WTC11 (cell line): ENCODE results near the gene POTEH. TPM values are rescaled to one million over a fixed set of nuclear protein-coding genes. Genes with fewer than 3 reads are reported as not detected.
"Not testable (repeated sequence)": the region's sequence is repeated elsewhere in the genome, so short reads cannot be mapped to it uniquely, and the experiment has no call there.

Experiments
- ATAC-seq: fragments of 200-7000 bp; cut with Tn5 transposase; 2 replicates; pipeline ENCODE4 v1.10.0; 2021; ENCODE audit warnings: mild to moderate bottlenecking, moderate library complexity
- CTCF ChIA-PET: fragments of 300-600 bp; sonication (Branson Sonifier 250); formaldehyde crosslinking; loops from one replicate; lab custom pipeline; 2021; ENCODE audit warnings: antibody characterized with exemption; lab: Charles Lee
- POLR2A ChIA-PET: fragments of 350-600 bp; sonication (Branson Sonifier 250); formaldehyde crosslinking; loops from one replicate; lab custom pipeline; 2021; ENCODE audit warnings: antibody characterized with exemption; lab: Charles Lee
- DNase-seq: peaks from one replicate; pipeline ENCODE4 v3.0.0; 2021; ENCODE audit warnings: low spot score
- H3K27ac Mint-ChIP-seq: 2 replicates; pipeline ENCODE4 v1.8.0; 2021; ENCODE audit warnings: mixed read lengths
- H3K27me3 Mint-ChIP-seq: 2 replicates; pipeline ENCODE4 v1.8.0; 2021; ENCODE audit warnings: low read depth, mild to moderate bottlenecking, moderate library complexity, mixed read lengths
- H3K36me3 Mint-ChIP-seq: 2 replicates; pipeline ENCODE4 v1.8.0; 2021; ENCODE audit warnings: mixed read lengths
- H3K4me1 Mint-ChIP-seq: 2 replicates; pipeline ENCODE4 v1.8.0; 2022; ENCODE audit warnings: mixed read lengths
- H3K4me3 Mint-ChIP-seq: 2 replicates; pipeline ENCODE4 v1.8.0; 2021; ENCODE audit warnings: mild to moderate bottlenecking, moderate library complexity, mixed read lengths
- H3K9me3 Mint-ChIP-seq: 2 replicates; pipeline ENCODE4 v1.8.0; 2021; ENCODE audit warnings: mixed read lengths
- total RNA-seq: library from RNA; stranded (reverse); gene quantifications from 3 replicates; pipeline ENCODE4 v1.2.3, GENCODE V29; 2021

POTEH gene
- total RNA-seq, 1 experiment from 2014 or later: not detected

GRCh38 chr22:15687086-15687485 lies 2.7 kb upstream of the POTEH start:
- H3K9me3 Mint-ChIP-seq, H3K4me3 Mint-ChIP-seq, H3K4me1 Mint-ChIP-seq, H3K27ac Mint-ChIP-seq, ATAC-seq, H3K27me3 Mint-ChIP-seq, H3K36me3 Mint-ChIP-seq, POLR2A ChIA-PET, DNase-seq, CTCF ChIA-PET: not testable (repeated sequence)

DNA sequence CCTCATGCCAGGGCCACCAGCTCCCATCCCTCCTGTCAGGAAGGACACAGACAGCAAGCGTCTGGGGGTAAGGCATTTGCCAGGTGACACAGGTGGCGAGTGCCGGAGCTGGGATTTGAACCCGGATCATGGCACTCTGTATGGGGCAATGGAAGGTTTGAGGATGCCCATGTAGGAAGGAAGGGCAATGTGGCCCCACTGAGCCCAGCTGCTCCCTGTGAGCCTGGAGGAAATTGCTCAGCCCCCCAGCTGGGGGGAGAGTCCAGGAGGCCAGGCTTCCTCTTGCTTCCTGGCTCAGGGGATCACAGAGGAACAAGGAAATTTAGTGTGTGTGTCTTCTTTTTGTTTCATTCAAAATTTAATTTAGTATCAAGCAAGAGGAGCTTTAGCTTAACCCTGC lies 2.1 kb upstream of the POTEH start:
- H3K4me1 Mint-ChIP-seq, H3K36me3 Mint-ChIP-seq, H3K4me3 Mint-ChIP-seq, POLR2A ChIA-PET, DNase-seq, CTCF ChIA-PET, ATAC-seq, H3K9me3 Mint-ChIP-seq, H3K27ac Mint-ChIP-seq, H3K27me3 Mint-ChIP-seq: not testable (repeated sequence)

GRCh38 chr22:15688090-15688489 lies 1.7 kb upstream of the POTEH start:
- POLR2A ChIA-PET, H3K4me3 Mint-ChIP-seq, H3K27me3 Mint-ChIP-seq: not testable (repeated sequence)

GRCh38 chr22:15689012-15689748 lies 646 bp upstream of the POTEH start:
- H3K4me3 Mint-ChIP-seq, ATAC-seq, H3K4me1 Mint-ChIP-seq, H3K9me3 Mint-ChIP-seq, H3K27me3 Mint-ChIP-seq, H3K27ac Mint-ChIP-seq, POLR2A ChIA-PET, H3K36me3 Mint-ChIP-seq, CTCF ChIA-PET: not testable (repeated sequence)
- peak; percentile 8 for DNase-seq

More at GRCh38 chr22:15688090-15688489, 1.7 kb upstream of the POTEH start:
- CTCF ChIA-PET, H3K36me3 Mint-ChIP-seq, H3K27ac Mint-ChIP-seq, ATAC-seq, H3K9me3 Mint-ChIP-seq, H3K4me1 Mint-ChIP-seq, DNase-seq: not testable (repeated sequence)

DNA sequence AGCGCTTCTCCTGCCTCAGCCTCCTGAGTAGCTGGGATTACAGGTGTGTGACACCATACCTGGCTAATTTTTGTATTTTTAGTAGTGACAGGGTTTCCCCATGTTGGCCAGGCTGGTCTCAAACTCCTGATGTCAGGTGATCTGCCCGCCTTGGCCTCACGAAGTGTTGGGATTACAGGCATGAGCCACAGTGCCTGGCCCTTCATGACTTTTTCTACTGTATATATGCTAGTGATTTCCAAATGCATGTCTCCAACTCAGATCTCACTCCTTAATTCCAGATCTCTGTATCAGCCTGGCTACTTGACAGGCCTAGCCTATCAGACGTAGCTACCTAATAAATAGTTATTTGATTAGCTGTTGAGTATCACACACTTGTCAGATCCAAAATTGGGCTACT lies 23.8 kb downstream of the POTEH start:
- H3K4me1 Mint-ChIP-seq, CTCF ChIA-PET, ATAC-seq, H3K27me3 Mint-ChIP-seq, H3K9me3 Mint-ChIP-seq, POLR2A ChIA-PET, H3K27ac Mint-ChIP-seq, H3K36me3 Mint-ChIP-seq, H3K4me3 Mint-ChIP-seq, DNase-seq: not testable (repeated sequence)

DNA sequence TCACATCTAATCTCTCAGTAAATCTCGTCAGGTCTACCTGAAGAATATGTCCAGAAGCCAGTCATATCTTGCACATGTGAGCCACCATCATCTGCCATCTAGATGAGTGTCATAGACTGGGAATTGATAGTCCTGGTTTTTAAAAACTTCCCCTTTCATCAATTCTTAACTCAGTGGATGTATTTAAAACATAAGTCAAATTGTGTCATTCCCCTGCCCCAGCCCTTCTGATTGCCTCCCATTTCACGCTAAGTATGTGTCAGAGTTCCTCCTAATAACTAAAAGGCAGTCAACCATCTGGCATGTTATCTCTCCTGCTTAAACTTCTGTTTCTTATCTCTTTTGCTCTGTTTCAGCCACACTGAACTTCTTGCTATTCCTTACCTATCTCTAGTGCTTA lies 24.3 kb downstream of the POTEH start:
- H3K4me1 Mint-ChIP-seq, ATAC-seq, CTCF ChIA-PET, H3K4me3 Mint-ChIP-seq, H3K27me3 Mint-ChIP-seq, H3K9me3 Mint-ChIP-seq, POLR2A ChIA-PET, H3K27ac Mint-ChIP-seq, H3K36me3 Mint-ChIP-seq, DNase-seq: not testable (repeated sequence)

- POLR2A ChIA-PET, H3K4me1 Mint-ChIP-seq, H3K27ac Mint-ChIP-seq, CTCF ChIA-PET, DNase-seq, H3K27me3 Mint-ChIP-seq, H3K4me3 Mint-ChIP-seq, H3K9me3 Mint-ChIP-seq, ATAC-seq, H3K36me3 Mint-ChIP-seq: not testable (repeated sequence)
Measured at GRCh38 chr22:15721884-15722283, 32.1 kb downstream of the POTEH start.

- CTCF ChIA-PET, H3K4me3 Mint-ChIP-seq, H3K27me3 Mint-ChIP-seq, H3K27ac Mint-ChIP-seq, POLR2A ChIA-PET, H3K9me3 Mint-ChIP-seq, ATAC-seq, H3K36me3 Mint-ChIP-seq, H3K4me1 Mint-ChIP-seq, DNase-seq: not testable (repeated sequence)
Measured at GRCh38 chr22:15729209-15729917, 39.5 kb downstream of the POTEH start.

DNA sequence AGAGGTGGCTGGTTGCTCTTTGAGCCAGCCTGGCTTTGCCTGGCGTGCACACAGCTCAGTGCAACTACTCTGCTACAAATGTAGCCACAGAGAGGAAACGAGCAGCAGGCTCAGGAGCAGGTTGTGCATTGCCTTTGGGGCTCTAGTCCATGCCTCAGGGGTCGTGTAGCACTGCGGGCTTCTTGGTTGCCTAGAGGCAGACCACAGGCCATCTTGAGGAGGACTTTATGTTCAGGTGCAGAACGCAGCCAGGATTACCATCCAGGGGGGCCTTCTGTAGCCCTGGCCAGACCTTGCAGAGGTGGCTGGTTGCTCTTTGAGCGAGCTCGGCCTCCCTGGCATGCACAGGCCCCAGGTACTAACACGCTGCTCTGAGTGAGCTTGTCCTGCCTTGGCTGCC lies 41.2 kb downstream of the POTEH start:
- POLR2A ChIA-PET, H3K36me3 Mint-ChIP-seq, H3K4me3 Mint-ChIP-seq, H3K27me3 Mint-ChIP-seq, CTCF ChIA-PET, DNase-seq, H3K27ac Mint-ChIP-seq, ATAC-seq, H3K9me3 Mint-ChIP-seq, H3K4me1 Mint-ChIP-seq: not testable (repeated sequence)

DNA sequence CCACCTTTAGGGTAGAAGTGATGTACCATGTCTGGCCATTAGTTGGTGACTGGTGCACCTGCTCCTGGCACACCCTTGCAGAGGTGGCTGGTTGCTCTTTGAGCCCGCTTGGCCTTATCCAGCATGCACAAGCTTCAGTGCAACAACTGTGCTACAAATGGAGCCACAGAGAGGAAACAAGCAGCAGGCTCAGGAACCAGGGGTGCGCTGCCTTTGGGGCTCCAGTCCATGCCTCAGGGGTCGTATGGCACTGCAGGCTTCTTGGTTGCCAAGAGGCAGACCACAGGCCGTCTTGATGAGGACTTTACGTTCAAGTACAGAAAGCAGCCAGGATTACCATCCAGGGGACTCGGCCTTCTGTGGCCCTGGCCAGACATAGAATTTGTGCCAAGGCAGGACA lies 44.6 kb downstream of the POTEH start:
- H3K27me3 Mint-ChIP-seq, POLR2A ChIA-PET, H3K4me3 Mint-ChIP-seq, H3K36me3 Mint-ChIP-seq, CTCF ChIA-PET, DNase-seq, H3K27ac Mint-ChIP-seq, ATAC-seq, H3K9me3 Mint-ChIP-seq, H3K4me1 Mint-ChIP-seq: not testable (repeated sequence)

DNA sequence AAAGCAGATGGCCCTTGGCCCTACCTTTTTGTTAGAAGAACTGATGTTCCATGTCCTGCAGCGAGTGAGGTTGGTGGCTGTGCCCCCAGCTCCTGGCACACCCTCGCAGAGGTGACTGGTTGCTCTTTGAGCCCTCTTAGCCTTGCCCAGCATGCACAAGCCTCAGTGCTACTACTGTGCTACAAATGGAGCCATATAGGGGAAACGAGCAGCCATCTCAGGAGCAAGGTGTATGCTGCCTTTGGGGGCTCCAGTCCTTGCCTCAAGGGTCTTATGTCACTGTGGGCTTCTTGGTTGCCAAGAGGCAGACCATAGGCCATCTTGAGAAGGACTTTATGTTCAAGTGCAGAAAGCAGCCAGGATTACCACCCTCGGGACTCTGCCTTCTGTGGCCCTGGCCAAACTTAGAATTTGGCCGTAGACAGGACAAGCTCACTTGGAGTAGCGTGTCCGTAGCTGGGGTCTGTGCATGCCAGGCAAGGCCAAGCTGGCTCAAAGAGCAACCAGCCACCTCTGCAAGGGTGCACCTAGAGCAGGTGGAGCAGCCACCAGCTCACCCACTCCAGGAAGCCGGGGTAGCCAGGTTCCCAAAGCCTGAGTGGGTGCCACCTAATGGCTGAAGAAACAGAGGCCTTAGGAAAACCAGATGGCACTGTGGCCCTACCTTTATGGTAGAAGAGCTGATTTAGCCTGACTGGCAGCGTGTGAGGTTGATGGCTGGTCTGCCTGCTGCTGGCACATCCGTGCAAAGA lies 48.5 kb downstream of the POTEH start:
- H3K36me3 Mint-ChIP-seq, POLR2A ChIA-PET, CTCF ChIA-PET, H3K27ac Mint-ChIP-seq, H3K9me3 Mint-ChIP-seq, ATAC-seq, DNase-seq, H3K27me3 Mint-ChIP-seq, H3K4me3 Mint-ChIP-seq, H3K4me1 Mint-ChIP-seq: not testable (repeated sequence)

DNA sequence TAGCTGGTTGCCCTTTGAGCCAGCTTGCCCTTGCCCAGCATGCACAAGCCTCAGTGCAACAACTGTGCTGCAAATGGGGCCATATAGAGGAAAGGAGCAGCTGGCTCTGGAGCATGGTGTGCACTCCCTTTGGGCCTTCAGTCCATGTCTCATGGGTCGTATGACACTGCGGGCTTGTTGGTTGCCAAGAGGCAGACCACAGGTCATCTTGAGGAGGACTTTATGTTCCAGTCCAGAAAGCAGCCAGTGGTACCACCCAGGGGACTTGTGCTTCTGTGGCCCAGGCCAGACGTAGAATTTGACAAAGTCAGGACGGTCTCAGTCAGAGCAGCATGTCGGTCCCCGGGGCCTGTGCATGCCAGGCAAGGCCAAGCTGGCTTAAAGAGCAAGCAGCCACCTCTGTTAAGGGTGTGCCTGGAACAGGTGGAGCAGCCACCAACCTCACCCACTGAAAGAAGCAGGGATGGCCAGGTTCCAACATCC lies 49.1 kb downstream of the POTEH start:
- H3K9me3 Mint-ChIP-seq, CTCF ChIA-PET, ATAC-seq, H3K27me3 Mint-ChIP-seq, H3K27ac Mint-ChIP-seq, H3K4me3 Mint-ChIP-seq, H3K36me3 Mint-ChIP-seq, DNase-seq, H3K4me1 Mint-ChIP-seq, POLR2A ChIA-PET: not testable (repeated sequence)
